GM19372 (cell line): Measurements from ENCODE around the gene ABHD13.
"Not testable (repeated sequence)": the region's sequence is repeated elsewhere in the genome, so short reads cannot be mapped to it uniquely, and the experiment has no call there.

Experiments used
- ATAC-seq: cut with Tn5 transposase; IDR thresholded peaks from one replicate; pipeline ENCODE4 v1.9.1; 2021; ENCODE audit warnings: mild to moderate bottlenecking, low read depth, moderate library complexity; ENCODE audit not compliant: unreplicated experiment

ABHD13 gene

GRCh38 chr13:108220041-108220440 is 1.8 kb downstream of the ABHD13 start:
- no peak for ATAC-seq

- ATAC-seq, result no peak
Measured at GRCh38 chr13:108223687-108224503, 5.7 kb downstream of the ABHD13 start.

DNA sequence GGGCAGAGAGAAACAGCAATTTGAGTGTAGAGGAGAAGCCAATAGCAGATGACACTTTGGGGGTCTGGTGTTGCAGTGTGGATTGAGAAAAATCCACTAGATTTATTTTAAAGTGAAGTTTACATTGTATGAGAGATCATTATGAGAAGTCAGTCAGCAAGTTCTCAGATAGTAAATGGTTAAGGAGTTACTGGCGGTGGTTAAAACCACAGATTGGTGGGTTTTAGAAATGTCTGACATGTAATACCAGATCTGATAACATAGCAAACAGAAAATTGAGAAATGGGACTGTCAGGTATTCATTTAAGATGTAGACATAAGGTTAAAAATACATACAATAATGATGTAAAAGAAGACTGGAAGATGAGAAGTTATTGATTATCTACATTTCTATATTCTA is 7.2 kb downstream of the ABHD13 start:
- ATAC-seq, result peak; percentile 54

DNA sequence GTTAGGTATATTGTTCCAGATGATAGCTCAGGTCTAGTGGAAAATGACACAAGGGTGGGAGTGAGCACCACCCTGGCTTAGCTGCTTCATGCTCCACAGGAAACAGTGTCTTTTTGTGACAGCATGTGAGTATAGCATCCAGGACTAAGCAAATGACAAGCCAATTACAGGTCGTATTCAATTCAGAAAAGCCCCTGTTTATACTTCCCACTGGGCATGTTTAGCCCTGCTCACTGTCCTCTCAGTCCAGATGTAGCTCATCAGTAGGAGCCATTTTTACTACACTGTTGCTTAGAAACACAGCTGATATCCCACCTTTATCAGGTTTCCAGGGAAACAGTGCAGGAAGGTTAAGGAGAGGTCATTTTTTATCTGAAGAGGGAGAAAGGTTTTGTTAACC is 8.0 kb downstream of the ABHD13 start:
- peak; percentile 23 for ATAC-seq

DNA sequence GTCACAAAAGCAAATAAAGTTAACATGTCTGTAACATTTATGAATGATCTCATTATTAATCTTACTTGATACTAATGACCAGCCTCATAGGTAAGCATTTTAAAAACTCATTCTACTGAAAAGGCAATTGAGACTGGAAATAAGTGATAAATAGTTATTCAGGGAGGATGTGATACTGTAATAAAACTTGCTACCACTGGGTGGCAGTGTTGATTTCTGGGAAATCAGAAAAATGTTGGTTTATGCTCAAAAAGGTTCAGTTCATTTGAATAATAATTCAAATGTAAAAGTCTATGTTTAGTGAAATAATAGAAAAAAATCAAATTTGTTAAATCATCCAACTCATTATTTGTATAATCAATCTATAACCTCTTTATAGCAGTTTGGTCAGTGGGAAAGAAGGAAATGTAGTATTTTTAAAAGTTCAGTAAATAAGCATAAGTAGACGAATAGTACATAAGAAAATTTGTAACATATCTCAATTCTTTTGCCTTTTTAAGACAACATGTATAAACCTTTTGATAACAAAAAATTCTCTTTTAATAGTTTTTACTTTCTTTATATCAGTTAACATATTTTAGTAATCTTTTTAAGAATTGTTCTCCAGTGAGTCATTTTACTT is 9.6 kb downstream of the ABHD13 start:
- ATAC-seq, result peak; percentile 39

GRCh38 chr13:108230377-108230776 is 12.2 kb downstream of the ABHD13 start:
- ATAC-seq, result no peak

- ATAC-seq, result no peak
Measured at GRCh38 chr13:108249150-108249549, 31.0 kb downstream of the ABHD13 start.

- ATAC-seq, result no peak
Measured at GRCh38 chr13:108257248-108257647, 39.1 kb downstream of the ABHD13 start.

GRCh38 chr13:108263621-108264355 is 45.6 kb downstream of the ABHD13 start:
- no peak for ATAC-seq

DNA sequence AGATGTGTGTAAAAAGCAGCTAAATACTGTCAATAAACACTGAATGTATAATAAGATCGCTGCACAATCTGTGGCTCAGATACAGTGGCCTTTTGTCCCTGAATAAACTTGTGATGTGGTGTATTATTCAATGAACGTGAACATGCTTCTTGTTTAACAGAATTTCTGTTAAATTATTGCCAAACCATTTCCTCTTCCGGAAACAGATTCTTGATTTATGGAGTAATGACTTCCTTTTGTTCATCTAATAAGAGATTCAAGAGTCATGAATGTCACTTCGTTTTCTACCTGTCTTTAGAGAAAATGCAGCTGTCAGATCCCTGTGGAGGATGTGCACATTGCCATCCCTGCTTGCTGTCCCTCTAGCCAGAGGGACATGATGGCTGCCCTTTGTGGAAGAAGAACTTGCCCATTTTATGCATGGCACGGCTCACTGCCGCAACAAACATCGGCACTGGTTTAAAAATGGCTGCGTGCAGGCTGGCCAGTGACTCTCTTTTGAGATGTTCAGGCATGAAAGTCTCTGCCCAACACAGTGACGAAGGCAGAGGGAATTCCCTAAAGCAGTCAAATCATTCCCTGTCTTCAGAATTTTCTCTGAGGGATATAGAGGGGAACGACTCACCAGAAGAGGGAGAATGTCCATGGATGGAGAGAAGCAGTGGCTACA is 48.3 kb downstream of the ABHD13 start:
- no peak for ATAC-seq

- no peak for ATAC-seq
Measured at GRCh38 chr13:108267347-108267746, 49.2 kb downstream of the ABHD13 start.

DNA sequence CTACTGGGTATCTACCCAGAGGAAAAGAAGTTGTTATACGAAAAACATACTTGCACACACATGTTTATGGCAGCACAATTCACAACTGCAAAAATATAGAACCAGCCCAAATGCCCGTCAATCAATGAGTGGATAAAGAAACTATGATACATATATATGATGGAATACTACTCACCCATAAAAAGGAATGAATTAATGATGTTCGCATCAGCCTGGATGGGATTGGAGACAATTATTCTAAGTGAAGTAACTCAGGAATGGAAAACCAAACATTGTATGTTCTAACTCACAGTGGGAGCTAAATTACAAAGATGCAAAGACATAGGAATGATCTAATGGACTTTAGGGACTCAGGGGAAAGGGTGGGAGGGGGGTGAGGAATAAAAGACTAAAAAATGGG is 49.7 kb downstream of the ABHD13 start:
- ATAC-seq, result not testable (repeated sequence)

- ATAC-seq, result no peak
Measured at GRCh38 chr13:108268466-108269112, 50.4 kb downstream of the ABHD13 start.

DNA sequence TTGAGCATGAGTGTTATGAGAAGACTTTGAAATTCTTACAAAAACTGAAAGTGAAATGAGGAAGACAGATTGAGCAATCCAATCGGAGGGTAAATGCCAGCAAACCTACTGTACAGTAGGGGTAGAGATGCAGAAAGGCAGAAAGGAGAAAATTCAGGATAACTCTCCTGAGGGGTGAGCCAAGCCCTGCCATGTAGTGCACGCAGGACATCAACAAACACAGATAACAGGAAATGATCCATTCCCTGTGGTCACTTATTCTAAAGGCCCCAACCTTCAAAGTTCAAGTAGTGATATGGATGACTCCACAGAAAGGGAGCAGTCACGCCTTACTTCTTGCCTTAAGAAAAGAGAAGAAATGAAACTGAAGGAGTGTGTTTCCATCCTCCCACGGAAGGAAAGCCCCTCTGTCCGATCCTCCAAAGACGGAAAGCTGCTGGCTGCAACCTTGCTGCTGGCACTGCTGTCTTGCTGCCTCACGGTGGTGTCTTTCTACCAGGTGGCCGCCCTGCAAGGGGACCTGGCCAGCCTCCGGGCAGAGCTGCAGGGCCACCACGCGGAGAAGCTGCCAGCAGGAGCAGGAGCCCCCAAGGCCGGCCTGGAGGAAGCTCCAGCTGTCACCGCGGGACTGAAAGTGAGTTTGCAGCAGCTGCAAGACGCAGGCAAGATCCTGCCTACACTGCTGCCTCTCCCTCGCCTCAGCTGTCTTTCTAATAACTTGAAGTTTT is 51.6 kb downstream of the ABHD13 start, which contains the start of gene TNFSF13B:
TSS of gene TNFSF13B (plus strand) at position 118 of the 728 bp plus-strand sequence. CDS start at position 296, 178 bp downstream.
- ATAC-seq, result peak; percentile 65

GRCh38 chr13:108270442-108270841 is 52.2 kb downstream of the ABHD13 start:
- peak; percentile 9 for ATAC-seq

GRCh38 chr13:108272333-108272732 is 54.1 kb downstream of the ABHD13 start:
- ATAC-seq, result no peak

- ATAC-seq, result no peak
Measured at GRCh38 chr13:108273429-108274118, 55.4 kb downstream of the ABHD13 start.

DNA sequence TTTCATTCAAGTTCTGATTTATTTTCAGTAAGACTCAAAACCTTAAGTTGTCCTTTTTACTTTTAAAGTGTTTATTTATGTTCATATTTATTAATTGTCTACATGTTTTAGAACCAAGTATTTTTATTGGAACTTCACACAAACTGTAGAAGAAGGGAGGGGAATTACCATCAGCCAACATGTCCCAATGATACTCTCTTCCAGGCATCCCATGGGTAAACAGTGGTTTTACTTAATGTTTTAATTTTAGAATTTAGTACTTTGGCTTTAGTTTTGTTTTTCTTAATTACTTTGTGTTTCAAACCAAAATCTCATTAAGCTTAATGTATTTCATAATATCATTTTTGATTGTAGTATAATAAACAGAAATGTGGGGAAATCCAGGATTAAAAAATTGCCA is 56.5 kb downstream of the ABHD13 start:
- no peak for ATAC-seq

- no peak for ATAC-seq
Measured at GRCh38 chr13:108276060-108276459, 57.9 kb downstream of the ABHD13 start.
